PC-9 (cell line): ENCODE results near the gene ZDHHC6.

Experiments
- CTCF ChIP-seq: fragments of 200-600 bp; sonication (generic); conservative IDR thresholded peaks from 2 replicates; pipeline ENCODE4 v1.6.1; 2017; ENCODE audit warnings: mixed run types, antibody characterized with exemption, mild to moderate bottlenecking, moderate library complexity
- EZH2 ChIP-seq: fragments of 200-600 bp; sonication (generic); IDR thresholded peaks from 2 replicates; pipeline ENCODE4 v1.8.0; 2017; ENCODE audit warnings: antibody characterized with exemption, low read depth

- no peak for TF ChIP-seq EZH2
- TF ChIP-seq CTCF = no peak
Measured at GRCh38 chr10:112421731-112422130, 25.0 kb downstream of the ZDHHC6 start.
